SKM-1 treated with dmso at 0.1 percent for 144 hours (cell line): Measurements from ENCODE around the gene SLC25A12.
"Not testable (repeated sequence)": the region's sequence is repeated elsewhere in the genome, so short reads cannot be mapped to it uniquely, and the experiment has no call there.

Source experiments
- DNase-seq: peaks from one replicate; lab custom pipeline; 2025; ENCODE audit not compliant: unreplicated experiment; lab: John Stamatoyannopoulos, UW

SLC25A12 gene

GRCh38 chr2:171830039-171830438 is 64.0 kb downstream of the SLC25A12 start:
- no peak for DNase-seq

- peak; percentile 54 for DNase-seq
Observed at GRCh38 chr2:171824086-171824485, 70.0 kb downstream of the SLC25A12 start.

- peak; percentile 62 for DNase-seq
Observed at GRCh38 chr2:171822525-171823322, 71.3 kb downstream of the SLC25A12 start.

GRCh38 chr2:171819453-171819852 is 74.6 kb downstream of the SLC25A12 start:
- DNase-seq, result no peak

GRCh38 chr2:171814883-171815282 is 79.2 kb downstream of the SLC25A12 start:
- DNase-seq, result no peak

GRCh38 chr2:171814174-171814573 is 79.9 kb downstream of the SLC25A12 start:
- no peak for DNase-seq

GRCh38 chr2:171813729-171814128 is 80.3 kb downstream of the SLC25A12 start:
- DNase-seq, result no peak

- DNase-seq, result no peak
Observed at GRCh38 chr2:171813126-171813525, 80.9 kb downstream of the SLC25A12 start.

GRCh38 chr2:171811245-171811628 is 82.8 kb downstream of the SLC25A12 start:
- no peak for DNase-seq

GRCh38 chr2:171810422-171811244 is 83.4 kb downstream of the SLC25A12 start:
- no peak for DNase-seq

GRCh38 chr2:171808885-171809284 is 85.2 kb downstream of the SLC25A12 start:
- not testable (repeated sequence) for DNase-seq

GRCh38 chr2:171807831-171808393 is 86.1 kb downstream of the SLC25A12 start:
- DNase-seq, result peak; percentile 6

- DNase-seq, result no peak
Observed at GRCh38 chr2:171807119-171807518, 86.9 kb downstream of the SLC25A12 start.

GRCh38 chr2:171804456-171804855 is 89.6 kb downstream of the SLC25A12 start:
- no peak for DNase-seq

GRCh38 chr2:171803757-171804156 is 90.3 kb downstream of the SLC25A12 start:
- no peak for DNase-seq

- DNase-seq, result no peak
Observed at GRCh38 chr2:171800639-171801038, 93.4 kb downstream of the SLC25A12 start.

- DNase-seq, result peak; percentile 55
Observed at GRCh38 chr2:171798156-171798820, 95.8 kb downstream of the SLC25A12 start.

- DNase-seq, result no peak
Observed at GRCh38 chr2:171794918-171795317, 99.1 kb downstream of the SLC25A12 start.

GRCh38 chr2:171793691-171794678 is 100.1 kb downstream of the SLC25A12 start:
- no peak for DNase-seq
